ENCODE data around the gene FAU.

FAU gene

GRCh38 chr11:65134952-65135632 lies 13.2 kb upstream of the FAU start:
- Histone ChIP-seq H3K36me3 (ENCODE audit: control insufficient read depth in 2 of 2, insufficient read depth in 1 of 2, low read length in 2 of 2) (peaks cover 0 to 30% of the 10 kb centered on the region in 2 experiments; a peak in 1 of 3 replicates), H3K4me1 (ENCODE audit: control insufficient read depth, insufficient read depth, low read length) (no peaks in the 10 kb centered on the region; the same call in 1 of the 2 replicates), H3K27ac (ENCODE audit: extremely low read depth, low read depth, low read length) (peak overlapping the region; percentile 83), H3K4me3 (ENCODE audit: low read depth, low read length) (peak overlapping the region; percentile 81), H3K9me3 (ENCODE audit: control insufficient read depth, insufficient read depth, low read depth, low read length) (no peaks in the 10 kb centered on the region)
- POLR2A ChIA-PET: interaction anchor here (0.5 to 4.5 kb wide), 20 partner anchors 9 to 862 kb away, joined by 3 to 57 read pairs (median 5); partner anchors contain the start of genes ARL2, CAPN1, FAU and MALAT1
- CTCF ChIA-PET: interaction anchor here (0.5 to 2.3 kb wide), 10 partner anchors 9 to 1164 kb away, joined by 3 to 7 read pairs (median 3); partner anchors contain the start of genes ARL2 and CAPN1
- no peak for TF ChIP-seq ZSCAN16 (tag by site-specific recombination; IDR thresholded peaks at IDR 0.05)
- no peak for TF ChIP-seq ZSCAN30 (tag by site-specific recombination; IDR thresholded peaks at IDR 0.05)
- TF ChIP-seq ZNF707 (tag by site-specific recombination; IDR thresholded peaks at IDR 0.05): no peak
- TF ChIP-seq ZNF19 (tag by site-specific recombination; IDR thresholded peaks at IDR 0.05; ENCODE audit: low read depth): no peak
- peak; percentile 80 for TF ChIP-seq PRDM1 (tag by site-specific recombination; IDR thresholded peaks at IDR 0.05)
- TF ChIP-seq ZBTB20 (tag by site-specific recombination; IDR thresholded peaks at IDR 0.05): peak; percentile 62; the same call in 1 of the 2 replicates
- TF ChIP-seq ZNF664 (tag by site-specific recombination; IDR thresholded peaks at IDR 0.05): peak; percentile 83
- no peak for TF ChIP-seq ZNF626 (tag by site-specific recombination; IDR thresholded peaks at IDR 0.05)
- TF ChIP-seq ZNF280C (tag by site-specific recombination; IDR thresholded peaks at IDR 0.05): no peak
- TF ChIP-seq ZNF121 (tag by site-specific recombination; IDR thresholded peaks at IDR 0.05): no peak
- TF ChIP-seq AEBP2 (tag by site-specific recombination; IDR thresholded peaks at IDR 0.05; ENCODE audit: borderline replicate concordance): no peak
- TF ChIP-seq ZNF747 (tag by site-specific recombination; IDR thresholded peaks at IDR 0.05): no peak
- TF ChIP-seq ZBTB49 (tag by site-specific recombination; IDR thresholded peaks at IDR 0.05; ENCODE audit: low read depth): no peak
- no peak for TF ChIP-seq ZNF16 (tag by site-specific recombination; IDR thresholded peaks at IDR 0.05; ENCODE audit: low read depth)
- no peak for TF ChIP-seq ZNF404 (tag by site-specific recombination; IDR thresholded peaks at IDR 0.05)
- no peak for TF ChIP-seq ZNF514 (tag by site-specific recombination; IDR thresholded peaks at IDR 0.05)
- TF ChIP-seq ZNF837 (tag by site-specific recombination; IDR thresholded peaks at IDR 0.05): no peak
- no peak for TF ChIP-seq HOXA7 (CRISPR knock-in tag; IDR thresholded peaks at IDR 0.05; ENCODE audit: borderline replicate concordance)
- no peak for TF ChIP-seq ZNF488 (tag by site-specific recombination; IDR thresholded peaks at IDR 0.05)
- TF ChIP-seq ZNF184 (tag by site-specific recombination; IDR thresholded peaks at IDR 0.05): no peak
- no peak for TF ChIP-seq HIC1 (tag by site-specific recombination; IDR thresholded peaks at IDR 0.05)
- no peak for TF ChIP-seq ELK4 (IDR thresholded peaks at IDR 0.05; ENCODE audit: borderline replicate concordance, low read depth, low read length)
- TF ChIP-seq ZBTB26 (tag by site-specific recombination; optimal IDR thresholded peaks at IDR 0.05): no peak
- no peak for TF ChIP-seq ZNF112 (tag by site-specific recombination; IDR thresholded peaks at IDR 0.05)

Measured in HEK293 (cell line).